Lower leg skin (tissue), 4 donors: ENCODE results near the gene MAGI2. TPM values are rescaled to one million over a fixed set of nuclear protein-coding genes. Genes with fewer than 3 reads are reported as not detected.

ENCODE experiments used
- DNase-seq, 2 donors: peaks; one replicate each; pipeline ENCODE4 v3.0.0-alpha.2; 2019; ENCODE audit warnings: low spot score in 2 of 2
- H3K4me3 ChIP-seq: fragments of 200-600 bp; sonication (generic); 2 replicates; pipeline ENCODE4 v1.5.1; 2017; ENCODE audit warnings: mild to moderate bottlenecking, low read depth; ENCODE audit not compliant: poor library complexity, severe bottlenecking
- CTCF ChIP-seq, 3 donors: fragments of 450-650 bp; IDR thresholded peaks; one replicate each; pipeline ENCODE4 v1.5.1; 2016; ENCODE audit warnings: antibody characterized with exemption in 3 of 3, mild to moderate bottlenecking in 3 of 3, moderate library complexity in 2 of 3
- POLR2A ChIP-seq, 2 donors: fragments of 450-650 bp; IDR thresholded peaks; one replicate each; pipeline ENCODE4 v1.6.1; 2016 to 2017; ENCODE audit warnings: antibody characterized with exemption in 2 of 2, mild to moderate bottlenecking in 1 of 2, moderate library complexity in 1 of 2
- WGBS, 2 donors: methylation state at CpG; one replicate each; pipeline ENCODE4 v1.1.5; 2018; 5-methylcytosine and 5-hydroxymethylcytosine counted together
- intact Hi-C: fragments of 100-400 bp; cut with DNase I; formaldehyde crosslinking; loops from one replicate; pipeline ENCODE4 v1.15.0; 2023; ENCODE audit warnings: low total_unique reads
- total RNA-seq, 4 donors: library from RNA; depleted of rRNA; stranded (reverse); fragments of >200 nt; gene quantifications; one replicate each; pipeline ENCODE4 v1.1.0, GENCODE V29; 2016

Gene MAGI2
- total RNA-seq, 4 donors from 2014 or later = 1.6 to 3.0 (median 2.1) TPM

DNA sequence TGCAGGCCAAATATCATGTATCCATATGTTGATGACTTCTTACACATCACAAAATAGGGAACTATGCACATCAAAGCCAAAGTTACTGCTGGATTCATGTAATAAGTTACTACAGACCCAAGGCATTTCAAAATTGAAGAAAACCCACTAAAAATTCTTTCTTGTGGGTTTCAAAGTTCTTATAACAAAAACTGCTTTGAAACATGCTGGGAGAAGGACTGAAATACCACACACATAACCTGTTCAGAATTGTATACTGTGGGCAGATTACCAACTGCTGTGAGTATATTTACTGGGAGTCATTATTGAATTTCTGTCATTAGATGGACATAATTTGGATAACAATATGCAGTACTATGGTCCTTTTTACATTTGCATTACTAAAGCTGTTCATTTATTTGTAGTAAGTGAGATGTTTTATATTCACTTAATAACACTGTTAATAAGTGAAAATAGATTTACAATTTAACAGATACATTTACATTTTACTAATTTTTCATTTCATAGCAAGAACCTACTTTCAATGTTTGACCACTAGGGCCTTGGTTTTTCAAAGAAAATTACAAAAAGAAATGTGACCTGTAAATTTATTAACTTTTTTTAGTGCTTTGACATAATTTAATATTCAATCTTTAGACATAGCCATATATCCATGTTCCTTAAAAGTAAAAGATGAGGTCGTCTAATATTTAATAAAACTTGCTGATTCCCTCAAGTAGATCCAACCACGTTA lies 132.6 kb downstream of the MAGI2 start:
- TF ChIP-seq POLR2A (IDR thresholded peaks at IDR 0.05) (no peak), CTCF (IDR thresholded peaks at IDR 0.05) (no peak)
- intact Hi-C loops = no loop called here
- WGBS, 2 donors = 0 to 26% methylated on average over 2 of the region's 2 CpGs
- H3K4me3 ChIP-seq = no peak overlapping the region
- no peak for DNase-seq

DNA sequence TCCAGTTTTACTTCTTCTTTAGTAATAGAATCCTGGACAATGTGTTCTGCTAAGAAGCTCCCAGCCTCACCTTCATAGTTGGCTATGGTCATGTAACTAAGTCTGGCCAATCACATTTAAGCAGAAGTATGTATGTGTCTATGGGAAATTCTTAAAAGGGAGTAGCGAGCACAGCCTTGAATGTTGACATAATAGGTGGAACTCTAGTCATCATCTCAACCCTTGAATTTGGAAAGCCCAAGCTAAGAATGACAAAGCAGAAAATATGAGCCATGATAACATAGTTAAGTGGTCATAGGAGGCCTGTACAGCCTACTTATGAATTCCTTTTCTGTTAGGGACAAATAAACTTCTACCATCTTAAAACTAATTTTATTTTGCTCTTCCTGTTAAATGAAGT lies 134.1 kb downstream of the MAGI2 start:
- WGBS, 2 donors = 89 to 93% methylated on average over 1 of the region's 1 CpG
- intact Hi-C loops = no loop called here
- no peak for DNase-seq
- TF ChIP-seq CTCF (IDR thresholded peaks at IDR 0.05) = no peak
- no peak for TF ChIP-seq POLR2A (IDR thresholded peaks at IDR 0.05)
- no peak overlapping the region for H3K4me3 ChIP-seq

- no peak for DNase-seq
- WGBS, 2 donors = 57% methylated on average over 2 of the region's 2 CpGs
- intact Hi-C loops = no loop called here
These were observed 135.7 kb downstream of the MAGI2 start for GRCh38 chr7:79317728-79318127.

GRCh38 chr7:79312022-79312421 lies 141.4 kb downstream of the MAGI2 start:
- DNase-seq = no peak
- H3K4me3 ChIP-seq = no peak overlapping the region
- WGBS, 2 donors = 91 to 96% methylated on average over 3 of the region's 3 CpGs
- TF ChIP-seq POLR2A (IDR thresholded peaks at IDR 0.05) = no peak
- TF ChIP-seq CTCF (IDR thresholded peaks at IDR 0.05) = no peak
- intact Hi-C loops = no loop called here

More at GRCh38 chr7:79317728-79318127, 135.7 kb downstream of the MAGI2 start:
- H3K4me3 ChIP-seq = no peak overlapping the region
- TF ChIP-seq POLR2A (IDR thresholded peaks at IDR 0.05) = no peak
- TF ChIP-seq CTCF (IDR thresholded peaks at IDR 0.05) = no peak

DNA sequence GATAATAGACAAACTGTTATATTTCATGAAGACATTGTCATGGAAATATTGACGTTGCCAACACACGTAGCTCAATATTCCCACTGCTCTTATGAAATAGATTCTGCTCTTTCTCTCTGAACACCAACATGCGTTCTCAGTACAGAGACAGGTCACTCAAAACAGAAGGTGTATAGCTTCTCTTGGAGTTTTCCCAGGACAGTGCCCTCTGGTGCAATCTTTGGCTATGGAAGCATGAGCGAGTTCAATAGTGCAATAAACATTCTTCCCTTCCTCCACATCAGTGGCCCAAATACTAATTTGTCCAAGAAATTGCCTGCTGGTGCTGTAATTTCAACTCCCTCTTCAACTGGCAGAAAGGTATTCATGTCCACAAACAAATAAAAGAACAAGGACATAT lies 145.3 kb downstream of the MAGI2 start:
- no peak for TF ChIP-seq CTCF (IDR thresholded peaks at IDR 0.05)
- no peak for TF ChIP-seq POLR2A (IDR thresholded peaks at IDR 0.05)
- 38 to 49% methylated on average over 4 of the region's 4 CpGs for WGBS, 2 donors
- intact Hi-C loops = no loop called here
- no peak for DNase-seq
- no peak overlapping the region for H3K4me3 ChIP-seq

DNA sequence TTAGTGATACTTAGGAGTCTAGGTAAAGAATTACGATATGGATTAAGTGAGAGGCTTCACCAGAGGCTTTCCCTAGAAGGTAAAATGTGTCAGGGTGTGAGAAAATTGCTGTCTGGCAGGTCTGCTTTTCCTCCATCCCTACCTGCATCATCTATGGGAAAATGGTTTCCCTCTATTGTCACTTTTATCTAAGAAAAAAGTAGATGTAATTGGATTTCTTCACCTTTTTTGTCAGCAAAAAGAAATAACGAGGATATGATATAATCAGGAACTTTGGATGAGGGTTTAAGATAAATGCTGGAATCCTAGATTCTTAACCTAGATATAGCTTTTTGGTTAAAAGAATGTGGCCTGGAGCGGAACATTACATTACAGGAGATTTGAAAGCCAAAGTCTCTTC lies 146.1 kb downstream of the MAGI2 start:
- H3K4me3 ChIP-seq = no peak overlapping the region
- DNase-seq = no peak
- TF ChIP-seq POLR2A (IDR thresholded peaks at IDR 0.05) (no peak), CTCF (IDR thresholded peaks at IDR 0.05) (no peak)
- intact Hi-C loops = no loop called here
- WGBS, 2 donors = 64% methylated on average over 3 of the region's 3 CpGs
